DOHH2 (cell line): ENCODE data around the gene ARL8A.
"Not testable (repeated sequence)": the region's sequence is repeated elsewhere in the genome, so short reads cannot be mapped to it uniquely, and the experiment has no call there.

Experiments used
- H3F3A ChIP-seq: fragments of 200-600 bp; sonication (generic), shearing (Covaris generic); 2 replicates; pipeline ENCODE4 v1.6.0; 2016; ENCODE audit warnings: antibody characterized with exemption, mild to moderate bottlenecking; ENCODE audit not compliant: control insufficient read depth, insufficient read depth
- H3K27ac ChIP-seq: fragments of 200-600 bp; sonication (generic); 2 replicates; pipeline ENCODE4 v1.5.1; 2014; ENCODE audit warnings: low read depth, mild to moderate bottlenecking, low read length, moderate library complexity
- H3K27me3 ChIP-seq: fragments of 200-600 bp; sonication (generic); 2 replicates; pipeline ENCODE4 v1.6.1; 2014; ENCODE audit warnings: mild to moderate bottlenecking, low read length, mixed read lengths; ENCODE audit not compliant: control insufficient read depth
- H3K36me3 ChIP-seq: fragments of 200-600 bp; sonication (generic); 2 replicates; pipeline ENCODE4 v1.6.1; 2014; ENCODE audit warnings: mild to moderate bottlenecking, low read length, moderate library complexity, mixed read lengths; ENCODE audit not compliant: control insufficient read depth
- H3K4me1 ChIP-seq: fragments of 200-600 bp; sonication (generic); 2 replicates; pipeline ENCODE4 v1.6.1; 2014; ENCODE audit warnings: mild to moderate bottlenecking, low read length, mixed read lengths; ENCODE audit not compliant: control insufficient read depth
- H3K4me2 ChIP-seq: fragments of 200-600 bp; sonication (generic); 2 replicates; pipeline ENCODE4 v1.6.0; 2014; ENCODE audit warnings: mild to moderate bottlenecking, low read length, moderate library complexity
- H3K4me3 ChIP-seq: fragments of 200-600 bp; sonication (generic); 2 replicates; pipeline ENCODE4 v1.5.1; 2014; ENCODE audit warnings: mild to moderate bottlenecking, low read length, mixed read lengths
- H3K79me2 ChIP-seq: fragments of 200-600 bp; sonication (generic); 2 replicates; pipeline ENCODE4 v1.6.1; 2014; ENCODE audit warnings: mild to moderate bottlenecking, low read length, mixed read lengths; ENCODE audit not compliant: control insufficient read depth
- H3K9me2 ChIP-seq: fragments of 200-600 bp; sonication (generic); replicated peaks from 2 replicates; pipeline ENCODE4 v1.6.1; 2014; ENCODE audit warnings: mild to moderate bottlenecking, low read length, mixed read lengths; ENCODE audit not compliant: control insufficient read depth
- H3K9me3 ChIP-seq: fragments of 200-600 bp; sonication (generic); 2 replicates; pipeline ENCODE4 v1.6.1; 2014; ENCODE audit warnings: antibody characterized with exemption, low read length, mixed read lengths; ENCODE audit not compliant: control insufficient read depth, insufficient read depth
- H4K20me1 ChIP-seq: fragments of 200-600 bp; sonication (generic); 2 replicates; pipeline ENCODE4 v1.6.0; 2014; ENCODE audit warnings: low read depth, mild to moderate bottlenecking, antibody characterized with exemption, low read length, moderate library complexity; ENCODE audit not compliant: control insufficient read depth, insufficient read depth
- EZH2phosphoT487 ChIP-seq: fragments of 200-600 bp; sonication (generic); IDR thresholded peaks from 2 replicates; pipeline ENCODE4 v1.6.1; 2017; ENCODE audit warnings: borderline replicate concordance, mild to moderate bottlenecking, antibody characterized with exemption, low read length, moderate library complexity, mixed read lengths
- TF ChIP-seq, protein P1 (sequence below): fragments of 200-600 bp; sonication (generic); IDR thresholded peaks from one replicate; pipeline ENCODE4 v1.5.1; 2014; ENCODE audit warnings: antibody characterized with exemption, mild to moderate bottlenecking, low read depth, low read length; ENCODE audit not compliant: poor library complexity, severe bottlenecking

ARL8A gene

GRCh38 chr1:202112859-202113689 is 31.5 kb downstream of the ARL8A start:
- Histone ChIP-seq H3K36me3 (no peaks in the 10 kb centered on the region), H3K79me2 (no peaks in the 10 kb centered on the region), H3K4me2 (no peak overlapping the region), H3F3A (no peaks in the 10 kb centered on the region), H3K27ac (no peak overlapping the region), H4K20me1 (no peaks in the 10 kb centered on the region), H3K27me3 (no peaks in the 10 kb centered on the region), H3K4me1 (peaks cover 10% of the 10 kb centered on the region), H3K9me2 (no peaks in the 10 kb centered on the region), H3K9me3 (no peaks in the 10 kb centered on the region), H3K4me3 (no peak overlapping the region)
- TF ChIP-seq EZH2phosphoT487: no peak
- TF ChIP-seq, protein P1, sequence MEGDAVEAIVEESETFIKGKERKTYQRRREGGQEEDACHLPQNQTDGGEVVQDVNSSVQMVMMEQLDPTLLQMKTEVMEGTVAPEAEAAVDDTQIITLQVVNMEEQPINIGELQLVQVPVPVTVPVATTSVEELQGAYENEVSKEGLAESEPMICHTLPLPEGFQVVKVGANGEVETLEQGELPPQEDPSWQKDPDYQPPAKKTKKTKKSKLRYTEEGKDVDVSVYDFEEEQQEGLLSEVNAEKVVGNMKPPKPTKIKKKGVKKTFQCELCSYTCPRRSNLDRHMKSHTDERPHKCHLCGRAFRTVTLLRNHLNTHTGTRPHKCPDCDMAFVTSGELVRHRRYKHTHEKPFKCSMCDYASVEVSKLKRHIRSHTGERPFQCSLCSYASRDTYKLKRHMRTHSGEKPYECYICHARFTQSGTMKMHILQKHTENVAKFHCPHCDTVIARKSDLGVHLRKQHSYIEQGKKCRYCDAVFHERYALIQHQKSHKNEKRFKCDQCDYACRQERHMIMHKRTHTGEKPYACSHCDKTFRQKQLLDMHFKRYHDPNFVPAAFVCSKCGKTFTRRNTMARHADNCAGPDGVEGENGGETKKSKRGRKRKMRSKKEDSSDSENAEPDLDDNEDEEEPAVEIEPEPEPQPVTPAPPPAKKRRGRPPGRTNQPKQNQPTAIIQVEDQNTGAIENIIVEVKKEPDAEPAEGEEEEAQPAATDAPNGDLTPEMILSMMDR: no peak

- H3F3A ChIP-seq, H3K27ac ChIP-seq, H3K9me2 ChIP-seq, H4K20me1 ChIP-seq, H3K79me2 ChIP-seq, H3K27me3 ChIP-seq, H3K4me3 ChIP-seq, H3K9me3 ChIP-seq, H3K36me3 ChIP-seq, H3K4me2 ChIP-seq: not testable (repeated sequence)
- peaks cover 10% of the 10 kb centered on the region for H3K4me1 ChIP-seq
Observed at GRCh38 chr1:202111589-202111988, 32.9 kb downstream of the ARL8A start.

DNA sequence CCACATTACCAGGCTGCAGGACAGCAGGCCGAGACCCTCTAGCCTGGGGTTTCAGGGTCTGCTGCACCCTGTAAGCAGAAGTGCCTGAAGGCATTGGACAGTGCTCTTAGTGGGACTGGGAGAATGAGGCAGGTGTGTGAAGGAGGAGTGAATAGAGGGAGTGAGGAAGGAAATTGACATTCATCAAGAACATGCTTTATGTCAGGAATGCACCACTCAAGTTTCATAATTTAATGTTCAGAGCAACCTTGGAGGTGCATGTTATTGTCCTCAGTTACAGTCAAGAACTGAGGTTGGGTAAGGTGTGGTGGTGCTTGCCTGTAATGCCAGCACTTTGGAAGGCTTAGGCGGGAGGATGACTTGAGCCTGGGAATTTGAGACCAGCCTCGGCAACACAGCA is 33.6 kb downstream of the ARL8A start:
- TF ChIP-seq EZH2phosphoT487: no peak
- TF ChIP-seq, protein P1: no peak
- no peaks in the 10 kb centered on the region for H3F3A ChIP-seq
- no peaks in the 10 kb centered on the region for H3K9me2 ChIP-seq
- no peak overlapping the region for H3K4me2 ChIP-seq
- no peaks in the 10 kb centered on the region for H4K20me1 ChIP-seq
- no peak overlapping the region for H3K4me3 ChIP-seq
- no peaks in the 10 kb centered on the region for H3K9me3 ChIP-seq
- H3K27ac ChIP-seq: no peak overlapping the region
- H3K4me1 ChIP-seq: peaks cover 10% of the 10 kb centered on the region
- H3K27me3 ChIP-seq: no peaks in the 10 kb centered on the region
- no peaks in the 10 kb centered on the region for H3K79me2 ChIP-seq
- no peaks in the 10 kb centered on the region for H3K36me3 ChIP-seq

DNA sequence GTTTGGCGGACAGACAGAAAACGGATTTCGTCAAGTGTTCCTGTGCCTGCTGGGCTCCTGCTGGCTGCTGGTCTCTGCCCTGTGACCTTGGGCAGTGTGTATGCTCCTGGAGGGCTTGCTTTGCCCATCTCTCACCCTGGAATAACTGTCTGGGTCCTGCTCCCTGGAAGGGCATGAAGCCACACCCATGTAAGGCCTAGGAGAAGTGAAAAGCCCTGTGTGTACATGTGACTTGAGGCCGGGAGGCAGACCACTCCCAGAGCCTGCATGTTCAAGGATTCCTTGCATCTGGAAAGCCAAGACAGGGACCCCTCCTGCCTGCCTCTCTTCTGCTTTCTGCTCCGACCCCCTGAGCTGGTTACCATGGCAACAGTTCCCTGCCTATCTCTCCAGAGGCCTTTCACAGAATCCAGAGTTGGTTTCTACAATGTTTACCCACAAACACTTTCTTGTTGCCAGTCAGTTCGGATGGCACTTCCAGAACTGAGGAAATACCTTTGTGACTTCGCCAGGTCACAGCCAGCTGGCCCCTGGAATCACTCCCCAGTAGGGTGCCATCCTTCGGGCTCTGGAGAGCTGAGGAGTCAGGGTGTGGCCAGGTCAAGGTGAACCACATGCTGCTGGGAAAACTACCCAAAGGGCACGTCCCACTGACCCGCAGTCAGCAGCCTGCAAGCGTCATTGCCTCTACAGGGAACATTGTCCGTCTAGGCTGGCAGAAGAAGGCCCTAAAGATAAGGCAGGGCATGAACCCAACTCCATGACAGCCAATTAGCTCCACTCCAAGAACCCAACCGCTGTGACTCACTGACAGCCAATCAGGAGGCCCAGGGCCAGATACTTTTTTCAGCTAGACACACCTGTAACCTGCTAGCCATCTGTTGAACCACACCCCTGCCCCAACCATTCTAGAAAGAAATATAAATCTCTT is 36.5 kb downstream of the ARL8A start:
- H3K4me3 ChIP-seq: no peak overlapping the region
- H3F3A ChIP-seq: no peaks in the 10 kb centered on the region
- no peaks in the 10 kb centered on the region for H3K9me3 ChIP-seq
- H3K9me2 ChIP-seq: no peaks in the 10 kb centered on the region
- no peaks in the 10 kb centered on the region for H3K27me3 ChIP-seq
- no peaks in the 10 kb centered on the region for H3K4me1 ChIP-seq
- no peak for TF ChIP-seq EZH2phosphoT487
- TF ChIP-seq, protein P1: no peak
- no peaks in the 10 kb centered on the region for H3K79me2 ChIP-seq
- no peaks in the 10 kb centered on the region for H3K36me3 ChIP-seq
- no peak overlapping the region for H3K4me2 ChIP-seq
- H4K20me1 ChIP-seq: no peaks in the 10 kb centered on the region
- H3K27ac ChIP-seq: no peak overlapping the region
